Measurements from ENCODE around the gene ELK3. TPM values are rescaled to one million over a fixed set of nuclear protein-coding genes. Genes with fewer than 3 reads are reported as not detected.

ELK3 gene
- 1.3 and 8.9 TPM in 2 replicates for total RNA-seq (2014; rRNA removed; shearing (Covaris generic))

DNA sequence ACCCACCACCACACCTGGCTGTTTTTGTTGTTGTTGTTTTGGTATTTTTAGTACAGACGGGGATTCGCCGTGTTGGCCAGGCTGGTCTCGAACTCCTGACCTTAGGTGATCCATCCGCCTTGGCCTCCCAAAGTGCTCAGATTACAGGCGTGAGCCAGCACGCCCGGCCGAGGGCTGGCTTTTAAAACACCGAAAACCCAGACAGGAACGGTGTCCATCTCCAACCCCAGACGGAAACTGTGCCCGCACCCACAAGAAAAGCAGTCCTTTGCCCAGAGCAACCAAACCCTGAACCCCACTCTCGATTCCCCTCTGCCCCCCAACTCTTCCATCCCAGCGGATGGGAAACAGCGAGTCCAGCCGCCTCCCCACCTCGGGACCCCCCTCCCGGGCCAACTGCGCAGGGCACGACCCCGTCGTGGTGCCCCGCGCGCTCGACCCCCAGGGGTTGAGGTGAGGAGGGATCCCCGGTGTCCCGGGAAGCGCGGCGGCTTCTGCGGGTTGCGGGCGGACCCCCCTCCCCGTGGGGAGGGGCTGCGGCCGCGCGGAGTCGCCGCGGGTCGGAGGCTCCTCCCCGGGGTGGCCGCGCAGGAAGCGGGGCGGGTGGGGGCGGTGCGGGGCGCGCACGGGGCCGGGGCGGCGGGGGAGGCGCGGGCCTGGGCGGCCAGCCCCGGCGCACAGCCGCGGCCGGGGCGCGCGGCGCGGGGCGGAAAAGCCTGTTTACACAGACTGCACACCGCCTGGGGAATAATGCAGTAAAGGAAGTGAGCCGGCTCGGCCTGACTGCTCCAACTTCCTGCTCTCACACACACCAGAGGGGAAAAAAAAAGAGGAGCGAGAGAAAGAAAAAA lies at the start of gene ELK3:
ELK3 (plus strand) TSS at position 651 of the 851 bp plus-strand sequence.
- DNase-seq (ENCODE audit: low spot score), result peak; percentile 60

GRCh38 chr12:96146747-96147146 lies 47.4 kb upstream of the ELK3 start:
- no peak for DNase-seq (ENCODE audit: low spot score)

DNA sequence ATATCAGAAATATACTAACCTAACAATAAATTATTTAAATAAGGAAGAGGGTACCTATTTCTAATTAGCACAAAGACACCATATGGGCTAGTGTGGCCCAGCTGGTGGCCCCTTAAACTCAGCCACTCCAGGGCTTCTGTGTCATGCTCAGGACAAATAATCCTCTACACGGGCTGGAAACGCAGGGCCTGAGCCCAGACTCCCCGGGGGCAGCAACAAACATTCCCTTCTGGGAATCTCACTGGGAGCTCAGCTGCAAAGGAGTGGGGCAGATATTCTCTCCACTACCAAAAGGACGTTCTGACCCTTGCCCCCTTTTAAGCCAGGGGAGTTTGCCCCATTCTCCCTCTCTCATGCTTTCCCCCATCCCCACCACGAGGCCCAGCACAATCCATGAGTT lies 43.7 kb upstream of the ELK3 start:
- DNase-seq (ENCODE audit: low spot score), result no peak

GRCh38 chr12:96152164-96152563 lies 42.0 kb upstream of the ELK3 start:
- no peak for DNase-seq (ENCODE audit: low spot score)

GRCh38 chr12:96153131-96153725 lies 40.9 kb upstream of the ELK3 start:
- DNase-seq (ENCODE audit: low spot score), result no peak

GRCh38 chr12:96155181-96155580 lies 39.0 kb upstream of the ELK3 start:
- DNase-seq (ENCODE audit: low spot score), result no peak

GRCh38 chr12:96155781-96156180 lies 38.4 kb upstream of the ELK3 start:
- DNase-seq (ENCODE audit: low spot score), result no peak

GRCh38 chr12:96156211-96156610 lies 38.0 kb upstream of the ELK3 start:
- DNase-seq (ENCODE audit: low spot score), result no peak

DNA sequence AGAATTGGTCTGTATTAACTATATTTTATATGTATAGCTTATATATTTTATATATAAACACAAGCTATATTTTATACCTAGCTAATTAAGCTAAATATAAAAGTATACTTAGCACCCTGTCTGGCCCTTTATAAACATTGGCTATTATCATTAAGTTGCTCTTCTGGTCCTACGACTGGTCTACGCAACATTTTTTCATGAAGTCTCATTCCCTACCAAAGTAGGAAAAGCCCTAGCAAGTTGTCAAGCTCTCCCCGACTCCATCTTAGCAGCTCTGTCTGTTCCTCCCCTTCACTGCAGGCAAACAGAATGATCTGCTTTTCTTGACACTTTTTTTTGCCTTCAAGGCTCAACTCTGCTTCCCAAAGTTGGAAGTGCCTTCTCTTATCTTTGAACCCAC lies 36.7 kb upstream of the ELK3 start:
- DNase-seq (ENCODE audit: low spot score), result no peak

- no peak for DNase-seq (ENCODE audit: low spot score)
Measured at GRCh38 chr12:96164951-96165811, 29.0 kb upstream of the ELK3 start.

DNA sequence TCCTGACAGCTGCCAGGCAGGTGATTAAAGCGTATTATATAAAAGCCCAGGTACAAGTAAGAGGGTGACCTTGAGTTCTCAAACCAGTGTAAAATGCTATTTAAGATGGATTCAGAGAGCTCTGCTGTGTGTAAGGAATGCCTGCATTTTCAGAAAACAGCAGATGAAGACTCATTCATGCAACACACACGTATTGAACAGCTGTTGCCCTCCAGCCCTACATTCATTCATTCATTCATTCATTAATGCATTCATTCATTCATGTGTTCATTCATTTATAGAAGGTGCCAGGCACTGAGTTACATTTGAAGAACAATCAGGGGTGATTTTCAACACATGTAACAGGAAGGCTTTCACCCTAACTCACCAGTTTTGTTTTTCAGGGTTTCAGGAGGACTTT lies 27.4 kb upstream of the ELK3 start:
- no peak for DNase-seq (ENCODE audit: low spot score)

GRCh38 chr12:96167492-96167891 lies 26.7 kb upstream of the ELK3 start:
- DNase-seq (ENCODE audit: low spot score), result no peak

- DNase-seq (ENCODE audit: low spot score), result no peak
Measured at GRCh38 chr12:96170328-96170727, 23.8 kb upstream of the ELK3 start.

DNA sequence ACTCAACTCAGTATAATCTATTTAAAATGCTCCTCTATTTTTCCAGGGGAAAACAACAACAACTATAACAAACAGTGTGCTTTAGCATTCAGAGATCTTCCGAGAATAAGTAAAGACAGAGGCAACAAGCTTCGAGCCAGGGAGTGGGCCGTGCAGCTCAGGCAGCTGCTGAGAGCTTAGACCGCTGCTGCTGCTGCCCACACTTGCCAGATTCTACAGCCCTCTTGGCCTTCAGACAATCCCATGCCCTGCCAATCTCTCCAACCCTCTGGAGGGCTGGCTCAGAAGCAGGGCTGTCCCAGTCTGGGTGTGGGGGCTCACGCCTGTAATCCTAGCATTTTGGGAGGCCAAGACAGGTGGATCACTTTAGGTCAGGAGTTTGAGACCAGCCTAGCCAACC lies 23.4 kb upstream of the ELK3 start:
- no peak for DNase-seq (ENCODE audit: low spot score)

DNA sequence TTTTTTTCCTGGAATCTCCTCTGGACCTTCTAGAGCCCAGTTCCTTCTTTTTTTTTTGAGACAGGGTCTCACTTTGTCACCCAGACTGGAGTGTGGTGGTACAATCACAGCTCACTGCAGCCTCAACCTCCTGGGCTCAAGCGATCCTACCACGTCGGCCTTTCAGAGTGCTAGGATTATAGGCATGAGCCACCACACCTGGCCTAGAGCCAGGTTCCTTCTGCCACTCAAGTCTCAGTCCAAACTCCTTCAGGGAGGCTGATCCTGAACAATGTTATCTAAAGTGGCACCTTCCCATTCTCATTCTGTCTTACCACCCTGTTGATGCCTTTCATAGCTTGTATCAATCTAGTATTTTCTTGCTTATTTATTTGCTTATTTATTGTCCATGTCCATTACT lies 22.3 kb upstream of the ELK3 start:
- peak; percentile 4 for DNase-seq (ENCODE audit: low spot score)

DNA sequence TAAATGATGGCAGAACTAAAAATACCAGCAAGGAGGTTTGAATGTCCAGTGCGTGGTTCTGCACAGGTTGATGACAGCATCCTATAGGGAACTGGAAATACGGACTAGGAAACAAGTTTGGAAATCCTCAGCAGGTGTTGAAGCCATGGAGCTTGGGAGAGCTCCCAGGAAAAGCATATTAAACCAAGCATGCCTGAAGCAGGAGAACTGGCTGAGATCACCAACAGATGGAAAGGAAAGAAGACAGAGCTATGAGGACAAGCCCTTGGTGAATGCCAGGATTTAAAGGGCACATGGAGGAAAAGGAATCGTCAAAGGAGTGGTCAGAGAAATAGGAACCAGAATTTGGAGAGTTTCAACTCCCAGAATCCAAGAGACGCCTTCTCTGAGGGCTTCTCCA lies 21.2 kb upstream of the ELK3 start:
- no peak for DNase-seq (ENCODE audit: low spot score)

DNA sequence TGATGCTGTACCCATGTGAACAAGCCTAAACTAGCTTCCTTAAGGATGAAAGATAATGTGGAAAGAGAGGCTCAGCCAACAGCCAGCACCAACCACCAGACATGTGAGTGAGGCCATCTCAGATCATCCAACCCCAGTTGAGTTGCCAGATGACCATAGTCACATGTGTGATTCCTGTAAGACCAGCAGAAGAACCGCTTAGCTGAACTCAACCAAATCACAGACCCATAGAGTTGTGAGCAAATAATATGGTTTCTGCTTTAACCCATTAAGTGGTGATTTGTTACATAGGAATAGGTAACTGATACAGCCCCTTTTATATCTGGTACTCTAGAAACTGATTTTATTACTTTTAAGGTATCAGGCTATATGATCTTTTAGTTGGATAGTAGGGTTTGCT lies 17.6 kb upstream of the ELK3 start:
- no peak for DNase-seq (ENCODE audit: low spot score)

DNA sequence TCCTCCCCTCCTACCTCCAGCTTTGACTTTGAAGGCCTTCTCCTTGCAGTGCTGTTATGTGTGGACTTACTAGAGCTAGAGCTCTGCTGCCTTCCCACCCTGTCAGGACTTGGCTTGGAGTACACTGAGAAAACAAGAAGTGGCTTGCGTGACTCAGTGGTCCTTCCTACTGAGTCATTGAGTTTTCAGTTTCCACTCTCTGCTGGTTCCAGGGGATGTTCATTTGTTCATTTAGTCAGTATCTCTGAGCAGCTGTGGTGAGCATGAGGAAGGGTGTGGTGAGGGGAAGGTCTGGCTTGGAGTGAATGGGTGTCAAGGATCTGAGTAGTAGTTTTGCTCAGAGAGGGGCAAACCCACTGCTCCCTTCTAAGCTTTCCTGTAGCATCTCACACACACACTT lies 17.2 kb upstream of the ELK3 start:
- no peak for DNase-seq (ENCODE audit: low spot score)

GRCh38 chr12:96183734-96184370 lies 10.3 kb upstream of the ELK3 start:
- DNase-seq (ENCODE audit: low spot score), result no peak

DNA sequence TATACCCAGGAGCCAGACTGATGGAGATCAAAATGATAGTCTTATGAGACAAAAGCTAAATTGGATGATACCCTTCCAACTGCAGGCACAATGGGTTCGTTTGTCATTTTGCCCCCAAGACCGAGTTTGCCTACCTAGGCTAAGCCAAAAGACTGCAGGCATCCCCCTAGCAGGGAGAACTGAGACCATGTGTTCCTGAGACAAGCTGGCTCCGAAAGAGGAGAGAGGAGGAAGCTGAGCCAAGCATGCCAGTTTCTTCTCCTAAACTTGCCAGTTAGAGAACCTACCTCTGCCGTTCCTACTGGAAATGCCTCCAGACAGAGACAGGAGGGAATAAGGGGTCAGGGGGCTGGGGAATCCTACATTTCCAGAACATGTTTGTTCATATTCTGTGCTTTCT lies 8.3 kb upstream of the ELK3 start:
- no peak for DNase-seq (ENCODE audit: low spot score)

- no peak for DNase-seq (ENCODE audit: low spot score)
Measured at GRCh38 chr12:96186607-96187301, 7.4 kb upstream of the ELK3 start.
